Hepatocyte (in vitro differentiated cells): Measurements from ENCODE around the gene NRDC.

Source experiments
- CTCF ChIP-seq: fragments of 200-600 bp; sonication (generic); IDR thresholded peaks from 2 replicates; pipeline ENCODE4 v1.5.1; 2016; ENCODE audit warnings: antibody characterized with exemption, mild to moderate bottlenecking; ENCODE audit not compliant: poor library complexity
- EZH2 ChIP-seq: fragments of 200-600 bp; sonication (generic); IDR thresholded peaks from 2 replicates; pipeline ENCODE4 v1.6.1; 2016; ENCODE audit warnings: antibody characterized with exemption, mild to moderate bottlenecking, borderline replicate concordance
- EZH2phosphoT487 ChIP-seq: fragments of 200-600 bp; sonication (generic); IDR thresholded peaks from one replicate; pipeline ENCODE4 v1.6.1; 2018; ENCODE audit warnings: antibody characterized with exemption, mild to moderate bottlenecking, low read depth, moderate library complexity; ENCODE audit not compliant: unreplicated experiment, severe bottlenecking

- no peak for TF ChIP-seq CTCF
- no peak for TF ChIP-seq EZH2
- no peak for TF ChIP-seq EZH2phosphoT487
Observed at GRCh38 chr1:51752073-51752948, 126.2 kb downstream of the NRDC start.
